Kidney epithelial cell (primary cell): ENCODE measurements around the gene ATOH8. TPM values are rescaled to one million over a fixed set of nuclear protein-coding genes. Genes with fewer than 3 reads are reported as not detected.

Experiments
- DNase-seq: peaks from one replicate; pipeline ENCODE4 v3.0.0-alpha.2; 2010; ENCODE audit warnings: low read depth
- H3K27me3 ChIP-seq: 2 replicates; pipeline ENCODE4 v1.6.0; 2011; ENCODE audit warnings: low read length; ENCODE audit not compliant: control insufficient read depth, insufficient read depth
- H3K36me3 ChIP-seq: 2 replicates; pipeline ENCODE4 v1.5.1; 2011; ENCODE audit warnings: low read length; ENCODE audit not compliant: control insufficient read depth, insufficient read depth
- H3K4me3 ChIP-seq: 2 replicates; pipeline ENCODE4 v1.5.1; 2011; ENCODE audit warnings: low read depth, mild to moderate bottlenecking, control low read depth, low read length
- CTCF ChIP-seq: IDR thresholded peaks from 2 replicates; pipeline ENCODE4 v1.5.1; 2011; ENCODE audit warnings: mild to moderate bottlenecking, moderate library complexity, low read length, control low read depth, inconsistent platforms; ENCODE audit not compliant: insufficient read depth, poor library complexity, severe bottlenecking
- total RNA-seq: library from RNA; depleted of rRNA; stranded (reverse); fragments of >200 nt; gene quantifications from 2 replicates; pipeline ENCODE4 v1.2.3, GENCODE V29; 2015

The ATOH8 gene
- total RNA-seq, 1 donor from 2014 or later, result 1.0 TPM

- Histone ChIP-seq H3K4me3 (no peak overlapping the region), H3K27me3 (peaks cover 2% of the 10 kb centered on the region), H3K36me3 (no peaks in the 10 kb centered on the region)
- peak; percentile 52 for TF ChIP-seq CTCF
- DNase-seq, result no peak
These were observed 44.1 kb downstream of the ATOH8 start for GRCh38 chr2:85797921-85798320.

- peak; percentile 32 for DNase-seq
These were observed 45.6 kb downstream of the ATOH8 start for GRCh38 chr2:85799215-85799956.

GRCh38 chr2:85800586-85800985, 46.8 kb downstream of the ATOH8 start:
- DNase-seq, result no peak
- H3K27me3 ChIP-seq, result no peaks in the 10 kb centered on the region
- no peaks in the 10 kb centered on the region for H3K36me3 ChIP-seq
- no peak for TF ChIP-seq CTCF
- no peak overlapping the region for H3K4me3 ChIP-seq

More at GRCh38 chr2:85799215-85799956, 45.6 kb downstream of the ATOH8 start:
- Histone ChIP-seq H3K4me3 (no peak overlapping the region), H3K36me3 (no peaks in the 10 kb centered on the region), H3K27me3 (peaks cover 2% of the 10 kb centered on the region)
- no peak for TF ChIP-seq CTCF

GRCh38 chr2:85801871-85802270, 48.1 kb downstream of the ATOH8 start:
- no peak for TF ChIP-seq CTCF
- DNase-seq, result no peak
- Histone ChIP-seq H3K27me3 (no peaks in the 10 kb centered on the region), H3K4me3 (no peak overlapping the region), H3K36me3 (no peaks in the 10 kb centered on the region)

GRCh38 chr2:85802354-85803103, 48.7 kb downstream of the ATOH8 start:
- TF ChIP-seq CTCF, result no peak
- DNase-seq, result no peak
- H3K36me3 ChIP-seq, result no peaks in the 10 kb centered on the region
- no peaks in the 10 kb centered on the region for H3K27me3 ChIP-seq
- H3K4me3 ChIP-seq, result no peak overlapping the region
